IMR-90 (cell line): ENCODE data around the gene GALNT7. TPM values are rescaled to one million over a fixed set of nuclear protein-coding genes. Genes with fewer than 3 reads are reported as not detected.

Experiments used
- ATAC-seq: fragments of 200-7000 bp; cut with Tn5 transposase; 2 replicates; pipeline ENCODE4 v1.9.1; 2020; ENCODE audit warnings: low read depth, mild to moderate bottlenecking, moderate library complexity
- BruUV-seq: library from RNA; stranded (reverse); fragments of 400-500 nt; replicated peaks from 2 replicates; lab custom pipeline; 2021; lab: Mats Ljungman, UMichigan
- CTCF ChIA-PET: fragments of 300-600 bp; formaldehyde crosslinking; extraction: SDS; loops from one replicate; lab custom pipeline; 2021; ENCODE audit warnings: antibody characterized with exemption; lab: Yijun Ruan, JAX
- POLR2A ChIA-PET: fragments of 300-600 bp; sonication (Branson Sonifier 250); formaldehyde crosslinking; loops from one replicate; lab custom pipeline; 2022; ENCODE audit warnings: antibody characterized with exemption; ENCODE audit not compliant: unreplicated experiment; lab: Charles Lee
- DNase-seq: peaks from one replicate; pipeline ENCODE4 v3.0.0; 2013
- H2AFZ ChIP-seq: replicated peaks from 2 replicates; pipeline ENCODE3; 2013; ENCODE audit warnings: low read length, mild to moderate bottlenecking; ENCODE audit not compliant: poor library complexity
- H2AK5ac ChIP-seq: 2 replicates; pipeline ENCODE4 v1.6.1; 2013; ENCODE audit warnings: low read depth, low read length, inconsistent platforms
- H2AK9ac ChIP-seq: replicated peaks from 2 replicates; pipeline ENCODE3; 2013; ENCODE audit warnings: mild to moderate bottlenecking, low read depth, low read length, moderate library complexity; ENCODE audit not compliant: poor library complexity
- H2BK120ac ChIP-seq: 2 replicates; pipeline ENCODE4 v1.6.1; 2013; ENCODE audit warnings: low read depth, low read length, inconsistent platforms
- H2BK15ac ChIP-seq: 3 replicates; pipeline ENCODE4 v1.6.1; 2013; ENCODE audit warnings: low read depth, low read length, inconsistent platforms
- H2BK20ac ChIP-seq: 2 replicates; pipeline ENCODE4 v1.6.1; 2013; ENCODE audit warnings: low read depth, mild to moderate bottlenecking, inconsistent platforms, low read length, moderate library complexity
- H2BK5ac ChIP-seq: 2 replicates; pipeline ENCODE4 v1.6.1; 2013; ENCODE audit warnings: mild to moderate bottlenecking, low read depth, low read length, inconsistent platforms; ENCODE audit not compliant: poor library complexity, severe bottlenecking
- H3K14ac ChIP-seq: replicated peaks from 2 replicates; pipeline ENCODE4 v1.6.1; 2013; ENCODE audit warnings: low read depth, low read length, inconsistent platforms
- H3K18ac ChIP-seq: 2 replicates; pipeline ENCODE4 v1.6.1; 2013; ENCODE audit warnings: low read depth, low read length, control low read depth
- H3K23ac ChIP-seq: 2 replicates; pipeline ENCODE4 v1.6.1; 2013; ENCODE audit warnings: low read depth, low read length, inconsistent platforms
- H3K27ac ChIP-seq: 2 replicates; pipeline ENCODE4 v1.5.1; 2013; ENCODE audit warnings: mild to moderate bottlenecking, control low read depth, low read length; ENCODE audit not compliant: insufficient read depth
- H3K27me3 ChIP-seq: 2 replicates; pipeline ENCODE4 v1.6.1; 2013; ENCODE audit warnings: low read length; ENCODE audit not compliant: control insufficient read depth, insufficient read depth
- H3K36me3 ChIP-seq: 2 replicates; pipeline ENCODE4 v1.6.1; 2013; ENCODE audit warnings: low read length, mixed read lengths; ENCODE audit not compliant: control insufficient read depth, insufficient read depth
- H3K4ac ChIP-seq: 2 replicates; pipeline ENCODE4 v1.6.1; 2013; ENCODE audit warnings: low read depth, low read length, inconsistent platforms
- H3K4me1 ChIP-seq: 2 replicates; pipeline ENCODE4 v1.6.1; 2013; ENCODE audit warnings: low read length, mixed read lengths; ENCODE audit not compliant: control insufficient read depth, insufficient read depth
- H3K4me2 ChIP-seq: 2 replicates; pipeline ENCODE4 v1.6.1; 2013; ENCODE audit warnings: low read depth, mild to moderate bottlenecking, control low read depth, low read length, moderate library complexity
- H3K4me3 ChIP-seq: 2 replicates; pipeline ENCODE4 v1.5.1; 2013; ENCODE audit warnings: low read depth, mild to moderate bottlenecking, control low read depth, low read length, moderate library complexity; ENCODE audit not compliant: insufficient read depth
- H3K56ac ChIP-seq: 2 replicates; pipeline ENCODE4 v1.6.1; 2013; ENCODE audit warnings: low read length, inconsistent platforms; ENCODE audit not compliant: insufficient read depth; ENCODE audit errors: extremely low read depth
- H3K79me1 ChIP-seq, 2 experiments: 2 replicates each; pipeline ENCODE4 v1.6.1; 2013; ENCODE audit warnings: low read length in 2 of 2, inconsistent platforms in 1 of 2, low read depth in 1 of 2
- H3K9ac ChIP-seq: 2 replicates; pipeline ENCODE4 v1.6.1; 2013; ENCODE audit warnings: low read depth, low read length, control low read depth
- H3K9me1 ChIP-seq: 2 replicates; pipeline ENCODE4 v1.6.1; 2013; ENCODE audit warnings: low read length, inconsistent platforms; ENCODE audit not compliant: insufficient read depth
- H3K9me3 ChIP-seq: 2 replicates; pipeline ENCODE4 v1.6.1; 2013; ENCODE audit warnings: low read length; ENCODE audit not compliant: control insufficient read depth, insufficient read depth
- H4K20me1 ChIP-seq: 2 replicates; pipeline ENCODE4 v1.6.1; 2013; ENCODE audit warnings: low read length, inconsistent platforms; ENCODE audit not compliant: insufficient read depth
- H4K5ac ChIP-seq: 2 replicates; pipeline ENCODE4 v1.6.1; 2013; ENCODE audit warnings: mild to moderate bottlenecking, low read depth, low read length, control low read depth
- H4K8ac ChIP-seq, 2 experiments: 2 replicates each; pipeline ENCODE4 v1.6.1; 2013; ENCODE audit warnings: low read depth in 2 of 2, low read length in 2 of 2, control low read depth in 1 of 2, inconsistent platforms in 1 of 2
- H4K91ac ChIP-seq: 2 replicates; pipeline ENCODE4 v1.6.1; 2013; ENCODE audit warnings: low read depth, low read length, inconsistent platforms; ENCODE audit not compliant: insufficient read depth
- BHLHE40 ChIP-seq: fragments of 150-350 bp; IDR thresholded peaks from 2 replicates; pipeline ENCODE4 v1.6.1; 2016; ENCODE audit warnings: mild to moderate bottlenecking, low read depth, low read length
- ELK1 ChIP-seq: fragments of 150-350 bp; IDR thresholded peaks from 2 replicates; pipeline ENCODE4 v1.6.1; 2016; ENCODE audit warnings: low read depth, mild to moderate bottlenecking, low read length, moderate library complexity, borderline replicate concordance
- POLR2A ChIP-seq: IDR thresholded peaks from 2 replicates; pipeline ENCODE4 v1.6.1; 2012; ENCODE audit warnings: mild to moderate bottlenecking, low read depth, low read length
- RAD21 ChIP-seq: IDR thresholded peaks from 2 replicates; pipeline ENCODE4 v1.6.1; 2012; ENCODE audit warnings: low read length, improper control_type of control experiment
- SMC3 ChIP-seq: fragments of 150-350 bp; IDR thresholded peaks from 2 replicates; pipeline ENCODE4 v1.6.1; 2016; ENCODE audit warnings: low read depth, mild to moderate bottlenecking, antibody characterized with exemption, low read length, moderate library complexity
- WGBS, 2 experiments: methylation state at CpG; one replicate each; pipeline versions ENCODE4 v1.1.5 to v1.1.7; 2013; ENCODE audit warnings: missing lambda C conversion rate in 2 of 2; ENCODE audit not compliant: insufficient read length in 1 of 2; ENCODE audit errors: extremely low coverage in 2 of 2; 5-methylcytosine and 5-hydroxymethylcytosine counted together
- dilution Hi-C: fragments of 300-500 bp; cut with HindIII; formaldehyde crosslinking; loops from one replicate; pipeline ENCODE4 v1.14.3; 2018; ENCODE audit warnings: low sequenced_read_pairs; ENCODE audit not compliant: unreplicated experiment
- in situ Hi-C: fragments of 300-500 bp; cut with MboI; formaldehyde crosslinking; loops from 3 replicates; pipeline ENCODE4 v1.14.3; 2019; ENCODE audit warnings: low sequenced_read_pairs, inconsistent platforms, mixed read lengths
- intact Hi-C: fragments of 100-400 bp; cut with micrococcal nuclease; formaldehyde crosslinking; loops from 2 replicates; pipeline ENCODE4 v1.10.0; 2022
- polyA plus RNA-seq, 3 experiments: library from polyadenylated mRNA; depleted of rRNA; stranded (reverse); fragments of >200 nt; gene quantifications; 2 replicates each; pipeline ENCODE4 v1.2.3, GENCODE V29; 2012; ENCODE audit warnings: low replicate concordance in 1 of 3
- total RNA-seq: library from RNA; depleted of rRNA; stranded (reverse); fragments of >200 nt; gene quantifications from 2 replicates; pipeline ENCODE4 v1.2.3, GENCODE V29; 2012
- TF ChIP-seq, protein P1 (sequence below): conservative IDR thresholded peaks from 2 replicates; pipeline ENCODE4 v1.5.1; 2012; ENCODE audit warnings: mild to moderate bottlenecking, low read depth, low read length, improper control_type of control experiment

The GALNT7 gene
- total and polyA plus RNA-seq, 2 of the 4 experiments (the other 2 are of a cell fraction), result 19.1 to 31.2 TPM

DNA sequence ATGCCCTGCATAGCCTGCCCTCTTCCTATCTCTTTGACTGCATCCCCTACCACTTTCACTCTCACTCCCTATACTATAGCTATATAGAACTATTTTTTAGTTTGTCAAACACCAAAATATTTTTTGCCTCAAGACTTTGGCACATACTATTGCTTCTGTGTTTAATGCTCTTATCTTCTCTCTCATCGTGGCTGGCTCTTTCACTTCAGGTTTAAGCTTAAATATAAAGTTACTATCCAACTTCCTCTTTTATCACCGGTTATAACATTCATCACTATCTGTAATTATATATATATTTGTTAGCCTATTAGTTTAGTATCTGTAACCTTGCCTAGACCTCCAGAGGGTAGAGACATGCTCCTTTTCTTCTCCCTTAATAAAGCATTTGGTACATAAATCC, 177.0 kb downstream of the GALNT7 start:
- dilution Hi-C loops (no loop called here), in situ Hi-C loops (no loop called here), intact Hi-C loops (no loop called here)
- Histone ChIP-seq H3K9me1 (no peaks in the 10 kb centered on the region), H4K8ac (no peak overlapping the region), H2BK5ac (no peak overlapping the region), H2AFZ (no peak overlapping the region), H2AK5ac (no peak overlapping the region), H3K18ac (no peak overlapping the region), H2BK120ac (0 out of 2 replicates have a peak overlapping the region, but pooled peaks have one; percentile 11), H3K9ac (peak overlapping the region; percentile 37; the same call in 1 of the 2 replicates), H2BK15ac (no peak overlapping the region), H2AK9ac (no peak overlapping the region), H3K14ac (no peak overlapping the region), H3K56ac (no peak overlapping the region), H3K79me1 (no peaks in the 10 kb centered on the region), H4K5ac (no peak overlapping the region), H3K4me3 (no peak overlapping the region), H2BK20ac (0 out of 2 replicates have a peak overlapping the region, but pooled peaks have one; percentile 21), H3K23ac (no peak overlapping the region), H3K36me3 (no peaks in the 10 kb centered on the region), H3K27me3 (no peaks in the 10 kb centered on the region), H4K20me1 (no peaks in the 10 kb centered on the region), H3K4me2 (peak overlapping the region; percentile 27; the same call in 1 of the 2 replicates), H3K27ac (no peak overlapping the region), H3K9me3 (no peaks in the 10 kb centered on the region), H3K4ac (no peak overlapping the region), H3K4me1 (peaks cover 2% of the 10 kb centered on the region; the same call in 1 of the 2 replicates), H4K91ac (no peak overlapping the region)
- no peak for DNase-seq
- BruUV-seq, result no TSS peak
- TF ChIP-seq, protein P1, sequence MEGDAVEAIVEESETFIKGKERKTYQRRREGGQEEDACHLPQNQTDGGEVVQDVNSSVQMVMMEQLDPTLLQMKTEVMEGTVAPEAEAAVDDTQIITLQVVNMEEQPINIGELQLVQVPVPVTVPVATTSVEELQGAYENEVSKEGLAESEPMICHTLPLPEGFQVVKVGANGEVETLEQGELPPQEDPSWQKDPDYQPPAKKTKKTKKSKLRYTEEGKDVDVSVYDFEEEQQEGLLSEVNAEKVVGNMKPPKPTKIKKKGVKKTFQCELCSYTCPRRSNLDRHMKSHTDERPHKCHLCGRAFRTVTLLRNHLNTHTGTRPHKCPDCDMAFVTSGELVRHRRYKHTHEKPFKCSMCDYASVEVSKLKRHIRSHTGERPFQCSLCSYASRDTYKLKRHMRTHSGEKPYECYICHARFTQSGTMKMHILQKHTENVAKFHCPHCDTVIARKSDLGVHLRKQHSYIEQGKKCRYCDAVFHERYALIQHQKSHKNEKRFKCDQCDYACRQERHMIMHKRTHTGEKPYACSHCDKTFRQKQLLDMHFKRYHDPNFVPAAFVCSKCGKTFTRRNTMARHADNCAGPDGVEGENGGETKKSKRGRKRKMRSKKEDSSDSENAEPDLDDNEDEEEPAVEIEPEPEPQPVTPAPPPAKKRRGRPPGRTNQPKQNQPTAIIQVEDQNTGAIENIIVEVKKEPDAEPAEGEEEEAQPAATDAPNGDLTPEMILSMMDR, result no peak
- no peak for TF ChIP-seq ELK1
- TF ChIP-seq RAD21, result no peak
- no peak for TF ChIP-seq SMC3
- TF ChIP-seq BHLHE40, result no peak
- TF ChIP-seq POLR2A, result no peak
- ChIA-PET CTCF (interaction anchor here (2.2 kb wide), 1 partner anchor 28 kb away, joined by 5 read pairs; no protein-coding TSS in a partner anchor), POLR2A (interaction anchor here (0.7 to 1.6 kb wide), 2 partner anchors 11 to 19 kb away, joined by 4 read pairs; partner anchors contain the start of gene HMGB2)
- WGBS, 2 experiments, result no CpG with 5 or more reads among the region's 2 CpGs
- peak; percentile 14 for ATAC-seq
